HepG2 (cell line): Measurements from ENCODE around the gene SLC2A10. TPM values are rescaled to one million over a fixed set of nuclear protein-coding genes. Genes with fewer than 3 reads are reported as not detected.

Experiments
- ARHGAP35 ChIP-seq: sonication (generic); formaldehyde crosslinking; IDR thresholded peaks from 2 replicates; pipeline ENCODE4 v1.9.0; 2022; ENCODE audit warnings: mild to moderate bottlenecking, inconsistent platforms, moderate library complexity, missing genetic modification reagents, borderline replicate concordance
- GABPB1 ChIP-seq: IDR thresholded peaks from 2 replicates; pipeline ENCODE4 v1.6.1; 2016; ENCODE audit warnings: mild to moderate bottlenecking, missing genetic modification reagents, moderate library complexity, missing compliant biosample characterization
- HNRNPH1 ChIP-seq: fragments of 200-400 bp; formaldehyde crosslinking; optimal IDR thresholded peaks from 2 replicates; pipeline ENCODE3; 2017; ENCODE audit warnings: mild to moderate bottlenecking, low read depth, low read length
- KMT2B ChIP-seq: IDR thresholded peaks from 2 replicates; pipeline ENCODE4 v1.6.1; 2016; ENCODE audit warnings: missing genetic modification reagents, missing compliant biosample characterization
- NFYC ChIP-seq: IDR thresholded peaks from 2 replicates; pipeline ENCODE4 v1.6.1; 2016; ENCODE audit warnings: missing genetic modification reagents, missing compliant biosample characterization
- NPAS2 ChIP-seq: sonication (generic); formaldehyde crosslinking; IDR thresholded peaks from 2 replicates; pipeline ENCODE4 v1.8.0; 2022; ENCODE audit warnings: mild to moderate bottlenecking, missing genetic modification reagents, borderline replicate concordance
- NR1H2 ChIP-seq: sonication (generic); formaldehyde crosslinking; IDR thresholded peaks from 2 replicates; pipeline ENCODE4 v1.8.1; 2022; ENCODE audit warnings: low read depth, missing genetic modification reagents, borderline replicate concordance
- PITX1 ChIP-seq: sonication (generic); formaldehyde crosslinking; IDR thresholded peaks from 2 replicates; pipeline ENCODE4 v1.5.1; 2020; ENCODE audit warnings: mild to moderate bottlenecking, missing genetic modification reagents
- TEAD2 ChIP-seq: sonication (generic); formaldehyde crosslinking; IDR thresholded peaks from 2 replicates; pipeline ENCODE4 v1.9.0; 2021; ENCODE audit warnings: missing genetic modification reagents
- ZNF263 ChIP-seq: sonication (generic); formaldehyde crosslinking; IDR thresholded peaks from 2 replicates; pipeline ENCODE4 v1.4.0; 2020; ENCODE audit warnings: missing genetic modification reagents
- ZNF296 ChIP-seq: sonication (generic); formaldehyde crosslinking; conservative IDR thresholded peaks from 2 replicates; pipeline ENCODE4 v1.5.0; 2020; ENCODE audit warnings: mild to moderate bottlenecking, missing genetic modification reagents
- ZNF350 ChIP-seq: sonication (generic); formaldehyde crosslinking; IDR thresholded peaks from 2 replicates; pipeline ENCODE4 v1.4.0; 2020; ENCODE audit warnings: mild to moderate bottlenecking, low read depth, missing genetic modification reagents, borderline replicate concordance
- ZNF556 ChIP-seq: sonication (generic); formaldehyde crosslinking; IDR thresholded peaks from 2 replicates; pipeline ENCODE4 v1.4.0; 2020; ENCODE audit warnings: mild to moderate bottlenecking, missing genetic modification reagents, borderline replicate concordance
- ZNF660 ChIP-seq: sonication (generic); formaldehyde crosslinking; IDR thresholded peaks from 2 replicates; pipeline ENCODE4 v1.5.1; 2020; ENCODE audit warnings: mild to moderate bottlenecking, low read depth, missing genetic modification reagents, borderline replicate concordance
- ZSCAN30 ChIP-seq: sonication (generic); formaldehyde crosslinking; IDR thresholded peaks from 2 replicates; pipeline ENCODE4 v1.5.0; 2020; ENCODE audit warnings: mild to moderate bottlenecking, missing genetic modification reagents
- polyA plus RNA-seq, 8 experiments: library from polyadenylated mRNA; depleted of rRNA in 3 of 8; stranded (reverse) in 7 of 8; unstranded in 1 of 8; fragments of >200 nt; fragmentation: Illumina TruSeq in 4 of 8; extraction: Trizol in 4 of 8; gene quantifications; 2 replicates each; pipeline versions ENCODE4 v1.2.1 to v1.2.3, GENCODE V29; 2011 to 2016; ENCODE audit warnings: low read depth in 4 of 8, missing spikeins in 1 of 8, mixed read lengths in 1 of 8; ENCODE audit not compliant: insufficient read depth in 1 of 8
- total RNA-seq, 5 experiments: library from RNA; depleted of rRNA; stranded (reverse); fragments of >200 nt; fragmentation: Illumina TruSeq; extraction: Trizol; gene quantifications; 2 replicates each; pipeline ENCODE4 v1.2.3, GENCODE V29; 2016; ENCODE audit warnings: low read depth in 1 of 5
- TF ChIP-seq, protein P1 (sequence below): sonication (generic); formaldehyde crosslinking; IDR thresholded peaks from 2 replicates; pipeline ENCODE4 v1.5.0; 2020; ENCODE audit warnings: missing genetic modification reagents
- TF ChIP-seq, protein P2 (sequence below): sonication (generic); formaldehyde crosslinking; IDR thresholded peaks from 2 replicates; pipeline ENCODE4 v1.5.1; 2020; ENCODE audit warnings: missing genetic modification reagents, mild to moderate bottlenecking, borderline replicate concordance
- TF ChIP-seq, protein P3 (sequence below): sonication (generic); formaldehyde crosslinking; IDR thresholded peaks from 2 replicates; pipeline ENCODE4 v1.4.0; 2020; ENCODE audit warnings: missing genetic modification reagents
- TF ChIP-seq, protein P4 (sequence below): IDR thresholded peaks from 2 replicates; pipeline ENCODE4 v1.6.1; 2016; ENCODE audit warnings: mild to moderate bottlenecking, missing biosample characterization, missing genetic modification reagents
- TF ChIP-seq, protein P5 (sequence below): sonication (generic); formaldehyde crosslinking; IDR thresholded peaks from 2 replicates; pipeline ENCODE4 v1.5.0; 2020; ENCODE audit warnings: missing genetic modification reagents, mild to moderate bottlenecking, borderline replicate concordance

Gene SLC2A10
- total and polyA plus RNA-seq, 2 of the 13 experiments (the other 11 are each of a cell fraction or from before 2014, with no cell fraction given): 16.0 to 18.4 TPM

DNA sequence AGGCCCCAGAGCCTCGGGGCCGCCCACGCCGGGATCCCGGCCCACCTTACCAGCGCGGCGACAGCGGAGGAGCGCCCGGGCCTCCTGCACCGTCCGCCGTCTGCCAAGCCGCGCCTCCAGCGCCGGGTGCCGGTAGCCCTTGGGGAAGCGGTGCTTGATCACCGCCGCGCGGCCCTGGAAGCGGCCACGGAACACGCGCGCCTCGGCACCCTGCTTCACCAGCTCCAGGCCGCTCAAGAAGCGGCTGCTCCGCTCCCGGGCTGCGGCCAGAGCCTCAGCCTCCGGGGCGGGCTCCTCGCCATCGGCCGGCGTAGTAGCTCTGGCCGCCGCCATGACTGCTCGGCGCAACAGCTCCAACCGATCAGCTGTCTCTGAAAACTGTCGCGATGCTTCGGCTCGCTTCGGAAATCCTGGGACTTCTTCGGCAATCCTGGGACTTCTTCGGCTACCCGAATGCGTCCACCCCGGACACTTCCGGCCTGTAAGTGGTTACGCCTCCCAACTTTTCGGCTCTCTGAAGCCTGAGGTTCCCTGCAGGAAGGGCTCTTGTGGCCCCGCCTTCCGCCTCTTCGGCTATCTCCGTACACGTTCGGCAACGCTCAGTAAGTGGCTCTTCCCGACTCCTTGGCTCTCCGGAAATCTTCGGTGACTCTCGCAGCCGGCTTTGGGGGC is 20.2 kb upstream of the SLC2A10 start, which contains the start of gene TP53RK (continued):
- TF ChIP-seq NPAS2 (no peak), GABPB1 (CRISPR knock-in tag) (peak; percentile 90), ZSCAN30 (peak; percentile 96; the same call in 1 of the 2 replicates), ZNF660 (CRISPR knock-in tag) (no peak), ZNF556 (CRISPR knock-in tag) (peak; percentile 77; the same call in 1 of the 2 replicates), NR1H2 (CRISPR knock-in tag) (peak; percentile 70), ZNF350 (CRISPR knock-in tag) (peak; percentile 97), TEAD2 (CRISPR knock-in tag) (no peak), PITX1 (CRISPR knock-in tag) (no peak; the same call in 1 of the 2 replicates), HNRNPH1 (no peak), NFYC (CRISPR knock-in tag) (no peak), ARHGAP35 (CRISPR knock-in tag) (peak; percentile 74; the same call in 1 of the 2 replicates), KMT2B (CRISPR knock-in tag) (peak; percentile 72), ZNF296 (0 out of 2 replicates have a peak, but pooled peaks have one; percentile 18), ZNF263 (CRISPR knock-in tag) (peak; percentile 45; the same call in 1 of the 2 replicates)
- TF ChIP-seq, protein P1, sequence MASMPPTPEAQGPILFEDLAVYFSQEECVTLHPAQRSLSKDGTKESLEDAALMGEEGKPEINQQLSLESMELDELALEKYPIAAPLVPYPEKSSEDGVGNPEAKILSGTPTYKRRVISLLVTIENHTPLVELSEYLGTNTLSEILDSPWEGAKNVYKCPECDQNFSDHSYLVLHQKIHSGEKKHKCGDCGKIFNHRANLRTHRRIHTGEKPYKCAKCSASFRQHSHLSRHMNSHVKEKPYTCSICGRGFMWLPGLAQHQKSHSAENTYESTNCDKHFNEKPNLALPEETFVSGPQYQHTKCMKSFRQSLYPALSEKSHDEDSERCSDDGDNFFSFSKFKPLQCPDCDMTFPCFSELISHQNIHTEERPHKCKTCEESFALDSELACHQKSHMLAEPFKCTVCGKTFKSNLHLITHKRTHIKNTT (CRISPR knock-in tag): no peak
- TF ChIP-seq, protein P2, sequence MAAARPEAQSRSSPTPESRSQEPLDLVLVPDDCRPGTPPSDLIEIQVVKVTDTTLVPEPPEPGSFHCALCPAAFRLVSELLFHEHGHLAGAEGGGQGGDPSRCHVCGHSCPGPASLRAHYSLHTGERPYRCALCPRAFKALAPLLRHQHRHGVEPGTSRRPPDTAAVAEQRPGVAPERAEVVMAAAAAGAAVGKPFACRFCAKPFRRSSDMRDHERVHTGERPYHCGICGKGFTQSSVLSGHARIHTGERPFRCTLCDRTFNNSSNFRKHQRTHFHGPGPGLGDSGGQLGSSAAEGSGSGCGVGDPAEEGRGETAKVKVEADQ: peak; percentile 93; the same call in 1 of the 2 replicates
- TF ChIP-seq, protein P3, sequence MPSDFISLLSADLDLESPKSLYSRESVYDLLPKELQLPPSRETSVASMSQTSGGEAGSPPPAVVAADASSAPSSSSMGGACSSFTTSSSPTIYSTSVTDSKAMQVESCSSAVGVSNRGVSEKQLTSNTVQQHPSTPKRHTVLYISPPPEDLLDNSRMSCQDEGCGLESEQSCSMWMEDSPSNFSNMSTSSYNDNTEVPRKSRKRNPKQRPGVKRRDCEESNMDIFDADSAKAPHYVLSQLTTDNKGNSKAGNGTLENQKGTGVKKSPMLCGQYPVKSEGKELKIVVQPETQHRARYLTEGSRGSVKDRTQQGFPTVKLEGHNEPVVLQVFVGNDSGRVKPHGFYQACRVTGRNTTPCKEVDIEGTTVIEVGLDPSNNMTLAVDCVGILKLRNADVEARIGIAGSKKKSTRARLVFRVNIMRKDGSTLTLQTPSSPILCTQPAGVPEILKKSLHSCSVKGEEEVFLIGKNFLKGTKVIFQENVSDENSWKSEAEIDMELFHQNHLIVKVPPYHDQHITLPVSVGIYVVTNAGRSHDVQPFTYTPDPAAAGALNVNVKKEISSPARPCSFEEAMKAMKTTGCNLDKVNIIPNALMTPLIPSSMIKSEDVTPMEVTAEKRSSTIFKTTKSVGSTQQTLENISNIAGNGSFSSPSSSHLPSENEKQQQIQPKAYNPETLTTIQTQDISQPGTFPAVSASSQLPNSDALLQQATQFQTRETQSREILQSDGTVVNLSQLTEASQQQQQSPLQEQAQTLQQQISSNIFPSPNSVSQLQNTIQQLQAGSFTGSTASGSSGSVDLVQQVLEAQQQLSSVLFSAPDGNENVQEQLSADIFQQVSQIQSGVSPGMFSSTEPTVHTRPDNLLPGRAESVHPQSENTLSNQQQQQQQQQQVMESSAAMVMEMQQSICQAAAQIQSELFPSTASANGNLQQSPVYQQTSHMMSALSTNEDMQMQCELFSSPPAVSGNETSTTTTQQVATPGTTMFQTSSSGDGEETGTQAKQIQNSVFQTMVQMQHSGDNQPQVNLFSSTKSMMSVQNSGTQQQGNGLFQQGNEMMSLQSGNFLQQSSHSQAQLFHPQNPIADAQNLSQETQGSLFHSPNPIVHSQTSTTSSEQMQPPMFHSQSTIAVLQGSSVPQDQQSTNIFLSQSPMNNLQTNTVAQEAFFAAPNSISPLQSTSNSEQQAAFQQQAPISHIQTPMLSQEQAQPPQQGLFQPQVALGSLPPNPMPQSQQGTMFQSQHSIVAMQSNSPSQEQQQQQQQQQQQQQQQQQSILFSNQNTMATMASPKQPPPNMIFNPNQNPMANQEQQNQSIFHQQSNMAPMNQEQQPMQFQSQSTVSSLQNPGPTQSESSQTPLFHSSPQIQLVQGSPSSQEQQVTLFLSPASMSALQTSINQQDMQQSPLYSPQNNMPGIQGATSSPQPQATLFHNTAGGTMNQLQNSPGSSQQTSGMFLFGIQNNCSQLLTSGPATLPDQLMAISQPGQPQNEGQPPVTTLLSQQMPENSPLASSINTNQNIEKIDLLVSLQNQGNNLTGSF: peak; percentile 95; the same call in 1 of the 2 replicates
- TF ChIP-seq, protein P4, sequence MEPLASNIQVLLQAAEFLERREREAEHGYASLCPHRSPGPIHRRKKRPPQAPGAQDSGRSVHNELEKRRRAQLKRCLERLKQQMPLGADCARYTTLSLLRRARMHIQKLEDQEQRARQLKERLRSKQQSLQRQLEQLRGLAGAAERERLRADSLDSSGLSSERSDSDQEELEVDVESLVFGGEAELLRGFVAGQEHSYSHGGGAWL (CRISPR knock-in tag): peak; percentile 96
- TF ChIP-seq, protein P5, sequence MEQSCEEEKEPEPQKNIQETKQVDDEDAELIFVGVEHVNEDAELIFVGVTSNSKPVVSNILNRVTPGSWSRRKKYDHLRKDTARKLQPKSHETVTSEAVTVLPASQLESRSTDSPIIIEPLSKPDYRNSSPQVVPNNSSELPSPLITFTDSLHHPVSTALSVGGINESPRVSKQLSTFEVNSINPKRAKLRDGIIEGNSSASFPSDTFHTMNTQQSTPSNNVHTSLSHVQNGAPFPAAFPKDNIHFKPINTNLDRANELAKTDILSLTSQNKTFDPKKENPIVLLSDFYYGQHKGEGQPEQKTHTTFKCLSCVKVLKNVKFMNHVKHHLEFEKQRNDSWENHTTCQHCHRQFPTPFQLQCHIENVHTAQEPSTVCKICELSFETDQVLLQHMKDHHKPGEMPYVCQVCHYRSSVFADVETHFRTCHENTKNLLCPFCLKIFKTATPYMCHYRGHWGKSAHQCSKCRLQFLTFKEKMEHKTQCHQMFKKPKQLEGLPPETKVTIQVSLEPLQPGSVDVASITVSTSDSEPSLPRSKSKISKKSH: no peak; the same call in 1 of the 2 replicates
